Measurements from ENCODE around the gene FSTL5. TPM values are rescaled to one million over a fixed set of nuclear protein-coding genes. Genes with fewer than 3 reads are reported as not detected.

FSTL5 gene
- total and polyA plus RNA-seq, 2 donors (not counting 3 experiments of a cell fraction or from before 2014, with no cell fraction given) = 1.3 to 1.9 TPM

DNA sequence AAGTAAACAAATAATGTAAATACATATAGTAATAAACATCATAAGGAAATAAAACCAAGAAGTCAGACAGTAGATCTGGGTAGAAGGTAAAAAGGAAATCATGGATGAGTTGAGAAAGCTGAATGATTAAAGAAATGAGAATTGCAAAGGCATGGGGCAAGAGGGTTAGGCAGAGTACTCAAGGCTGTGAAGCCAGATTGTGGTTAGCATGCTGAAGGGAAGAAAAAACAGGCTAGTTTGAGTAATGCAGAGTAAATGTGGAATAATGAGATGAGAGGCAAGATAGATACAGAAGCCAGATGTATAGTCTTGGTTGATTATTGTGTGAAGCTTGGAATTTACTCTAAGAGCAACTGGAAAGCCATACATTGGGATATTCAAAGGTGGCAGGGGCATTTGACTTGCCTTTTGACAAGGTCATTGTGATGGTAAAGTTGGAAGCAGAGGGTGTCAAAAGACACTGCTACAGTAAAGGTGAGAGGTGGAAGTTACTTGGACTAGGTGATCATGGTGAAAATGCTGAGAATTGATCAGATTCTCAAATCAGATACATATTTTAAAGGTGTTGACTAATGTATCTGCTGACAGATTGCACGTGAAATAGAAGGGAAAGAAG lies 307.0 kb downstream of the FSTL5 start:
- no peaks in the 10 kb centered on the region for H4K20me1 ChIP-seq (replicated peaks; ENCODE audit: control insufficient read depth, extremely low read depth, insufficient read depth, low read length)
- BruUV-seq (replicated peaks) = no TSS peak

More for the DNA sequence above, 307.0 kb downstream of the FSTL5 start:
- Histone ChIP-seq H3K9me3 (replicated peaks; ENCODE audit: control insufficient read depth, insufficient read depth, low read length) (no peaks in the 10 kb centered on the region), H3K9me1 (replicated peaks; ENCODE audit: control insufficient read depth, extremely low read depth, insufficient read depth, low read length) (no peaks in the 10 kb centered on the region), H3K4me3 (replicated peaks in 1 of 3; ENCODE audit: insufficient read depth in 1 of 3, low read depth in 1 of 3, low read length in 3 of 3) (no peak overlapping the region), H3K27ac (ENCODE audit: insufficient read depth, low read depth, low read length) (no peak overlapping the region), H2AFZ (ENCODE audit: low read depth, low read length) (no peak overlapping the region), H3K4me1 (ENCODE audit: control insufficient read depth, extremely low read depth, insufficient read depth, low read length) (peaks cover 2% of the 10 kb centered on the region), H3K27me3 (ENCODE audit: control insufficient read depth in 2 of 2, insufficient read depth in 2 of 2, low read length in 2 of 2) (no peaks in the 10 kb centered on the region), H3K36me3 (ENCODE audit: control insufficient read depth in 2 of 2, extremely low read depth in 1 of 2, insufficient read depth in 2 of 2, low read length in 2 of 2) (no peaks in the 10 kb centered on the region), H3K79me2 (ENCODE audit: control insufficient read depth, insufficient read depth, low read length) (no peaks in the 10 kb centered on the region), H3K9ac (replicated peaks; ENCODE audit: extremely low read depth, insufficient read depth, low read length) (no peak overlapping the region), H3K4me2 (ENCODE audit: insufficient read depth, low read length) (no peak overlapping the region)
- TF ChIP-seq EZH2 (IDR thresholded peaks at IDR 0.05; ENCODE audit: borderline replicate concordance, low read depth, low read length, severe bottlenecking) (no peak), POLR2A (IDR thresholded peaks at IDR 0.05; ENCODE audit: low read depth, low read length) (no peak), MYC (IDR thresholded peaks at IDR 0.05; ENCODE audit: low read depth, low read length) (no peak), GATA2 (IDR thresholded peaks at IDR 0.05; ENCODE audit: insufficient read depth, insufficient read length, low read depth, low read length) (no peak), FOS (IDR thresholded peaks at IDR 0.05; ENCODE audit: borderline replicate concordance, insufficient read depth, low read length) (no peak), POLR2AphosphoS5 (IDR thresholded peaks at IDR 0.05; ENCODE audit: insufficient read depth, low read depth, low read length) (no peak), JUN (IDR thresholded peaks at IDR 0.05; ENCODE audit: borderline replicate concordance, insufficient read depth, insufficient read length, low read depth) (no peak)
- TF ChIP-seq, protein P1, sequence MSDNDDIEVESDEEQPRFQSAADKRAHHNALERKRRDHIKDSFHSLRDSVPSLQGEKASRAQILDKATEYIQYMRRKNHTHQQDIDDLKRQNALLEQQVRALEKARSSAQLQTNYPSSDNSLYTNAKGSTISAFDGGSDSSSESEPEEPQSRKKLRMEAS (IDR thresholded peaks at IDR 0.05; ENCODE audit: insufficient read depth, insufficient read length) = no peak
- TF ChIP-seq, protein P2, sequence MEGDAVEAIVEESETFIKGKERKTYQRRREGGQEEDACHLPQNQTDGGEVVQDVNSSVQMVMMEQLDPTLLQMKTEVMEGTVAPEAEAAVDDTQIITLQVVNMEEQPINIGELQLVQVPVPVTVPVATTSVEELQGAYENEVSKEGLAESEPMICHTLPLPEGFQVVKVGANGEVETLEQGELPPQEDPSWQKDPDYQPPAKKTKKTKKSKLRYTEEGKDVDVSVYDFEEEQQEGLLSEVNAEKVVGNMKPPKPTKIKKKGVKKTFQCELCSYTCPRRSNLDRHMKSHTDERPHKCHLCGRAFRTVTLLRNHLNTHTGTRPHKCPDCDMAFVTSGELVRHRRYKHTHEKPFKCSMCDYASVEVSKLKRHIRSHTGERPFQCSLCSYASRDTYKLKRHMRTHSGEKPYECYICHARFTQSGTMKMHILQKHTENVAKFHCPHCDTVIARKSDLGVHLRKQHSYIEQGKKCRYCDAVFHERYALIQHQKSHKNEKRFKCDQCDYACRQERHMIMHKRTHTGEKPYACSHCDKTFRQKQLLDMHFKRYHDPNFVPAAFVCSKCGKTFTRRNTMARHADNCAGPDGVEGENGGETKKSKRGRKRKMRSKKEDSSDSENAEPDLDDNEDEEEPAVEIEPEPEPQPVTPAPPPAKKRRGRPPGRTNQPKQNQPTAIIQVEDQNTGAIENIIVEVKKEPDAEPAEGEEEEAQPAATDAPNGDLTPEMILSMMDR (IDR thresholded peaks at IDR 0.05; ENCODE audit: extremely low read depth in 1 of 2, insufficient read depth in 1 of 2, low read depth in 1 of 2, low read length in 2 of 2) = no peak
- DNase-seq (ENCODE audit: low read depth, low spot score) = no peak
- FAIRE-seq = no peak
- ChIA-PET CTCF (no interaction called here), POLR2A (no interaction called here)
- intact Hi-C loops (cut with micrococcal nuclease) (no loop called here), dilution Hi-C loops (cut with MboI; ENCODE audit: extremely low pct_ligation_motif_present, low sequenced_read_pairs) (no loop called here)

All from endothelial cell of umbilical vein (primary cell).